DOHH2 (cell line): ENCODE results near the gene LRPAP1.

Experiments
- H3F3A ChIP-seq: fragments of 200-600 bp; sonication (generic), shearing (Covaris generic); 2 replicates; pipeline ENCODE4 v1.6.0; 2016; ENCODE audit warnings: antibody characterized with exemption, mild to moderate bottlenecking; ENCODE audit not compliant: control insufficient read depth, insufficient read depth
- H3K27ac ChIP-seq: fragments of 200-600 bp; sonication (generic); 2 replicates; pipeline ENCODE4 v1.5.1; 2014; ENCODE audit warnings: low read depth, mild to moderate bottlenecking, low read length, moderate library complexity
- H3K27me3 ChIP-seq: fragments of 200-600 bp; sonication (generic); 2 replicates; pipeline ENCODE4 v1.6.1; 2014; ENCODE audit warnings: mild to moderate bottlenecking, low read length, mixed read lengths; ENCODE audit not compliant: control insufficient read depth
- H3K36me3 ChIP-seq: fragments of 200-600 bp; sonication (generic); 2 replicates; pipeline ENCODE4 v1.6.1; 2014; ENCODE audit warnings: mild to moderate bottlenecking, low read length, moderate library complexity, mixed read lengths; ENCODE audit not compliant: control insufficient read depth
- H3K4me1 ChIP-seq: fragments of 200-600 bp; sonication (generic); 2 replicates; pipeline ENCODE4 v1.6.1; 2014; ENCODE audit warnings: mild to moderate bottlenecking, low read length, mixed read lengths; ENCODE audit not compliant: control insufficient read depth
- H3K4me2 ChIP-seq: fragments of 200-600 bp; sonication (generic); 2 replicates; pipeline ENCODE4 v1.6.0; 2014; ENCODE audit warnings: mild to moderate bottlenecking, low read length, moderate library complexity
- H3K4me3 ChIP-seq: fragments of 200-600 bp; sonication (generic); 2 replicates; pipeline ENCODE4 v1.5.1; 2014; ENCODE audit warnings: mild to moderate bottlenecking, low read length, mixed read lengths
- H3K79me2 ChIP-seq: fragments of 200-600 bp; sonication (generic); 2 replicates; pipeline ENCODE4 v1.6.1; 2014; ENCODE audit warnings: mild to moderate bottlenecking, low read length, mixed read lengths; ENCODE audit not compliant: control insufficient read depth
- H3K9me2 ChIP-seq: fragments of 200-600 bp; sonication (generic); replicated peaks from 2 replicates; pipeline ENCODE4 v1.6.1; 2014; ENCODE audit warnings: mild to moderate bottlenecking, low read length, mixed read lengths; ENCODE audit not compliant: control insufficient read depth
- H3K9me3 ChIP-seq: fragments of 200-600 bp; sonication (generic); 2 replicates; pipeline ENCODE4 v1.6.1; 2014; ENCODE audit warnings: antibody characterized with exemption, low read length, mixed read lengths; ENCODE audit not compliant: control insufficient read depth, insufficient read depth
- H4K20me1 ChIP-seq: fragments of 200-600 bp; sonication (generic); 2 replicates; pipeline ENCODE4 v1.6.0; 2014; ENCODE audit warnings: low read depth, mild to moderate bottlenecking, antibody characterized with exemption, low read length, moderate library complexity; ENCODE audit not compliant: control insufficient read depth, insufficient read depth
- CTCF ChIP-seq: fragments of 200-600 bp; sonication (generic); IDR thresholded peaks from one replicate; pipeline ENCODE4 v1.5.1; 2014; ENCODE audit warnings: antibody characterized with exemption, mild to moderate bottlenecking, low read depth, low read length; ENCODE audit not compliant: poor library complexity, severe bottlenecking
- EZH2phosphoT487 ChIP-seq: fragments of 200-600 bp; sonication (generic); IDR thresholded peaks from 2 replicates; pipeline ENCODE4 v1.6.1; 2017; ENCODE audit warnings: borderline replicate concordance, mild to moderate bottlenecking, antibody characterized with exemption, low read length, moderate library complexity, mixed read lengths

LRPAP1 gene

DNA sequence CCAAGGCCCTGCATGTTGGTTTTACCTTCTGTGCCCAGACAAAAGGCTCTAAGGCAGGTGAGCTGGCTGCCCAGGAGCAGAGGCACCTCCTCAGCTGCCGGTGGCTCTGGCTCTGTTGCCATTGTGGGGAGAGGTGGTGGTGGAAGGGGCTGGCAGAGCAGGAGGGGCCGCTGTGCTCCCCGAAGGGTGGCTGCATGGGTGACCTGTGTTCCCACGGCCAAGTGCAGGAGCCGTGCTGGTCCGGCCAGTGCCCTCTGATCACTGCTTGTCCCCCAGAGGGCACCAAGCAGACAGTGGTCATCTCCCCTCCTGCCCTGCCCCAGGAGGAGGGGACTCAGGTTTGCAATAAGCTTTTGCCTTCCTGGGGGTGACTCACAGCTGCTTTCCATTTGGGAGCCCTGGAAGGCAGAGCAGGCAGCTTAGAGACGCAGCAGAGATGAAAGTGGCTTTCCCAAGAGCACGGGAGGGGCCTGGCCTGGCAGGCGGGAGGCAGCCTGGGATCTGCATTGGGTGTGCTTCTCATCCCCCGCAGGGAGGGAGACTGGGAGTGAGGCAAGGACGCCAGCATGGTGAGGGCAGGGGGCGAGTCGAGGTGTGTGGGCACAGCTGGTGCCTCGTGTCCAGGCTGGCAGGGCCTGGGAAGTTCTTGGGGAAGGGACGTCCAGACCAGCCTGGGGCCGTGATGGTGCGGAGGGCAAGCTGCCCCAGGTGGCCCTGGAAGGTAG, 40.4 kb downstream of the LRPAP1 start:
- TF ChIP-seq CTCF, result no peak
- no peak for TF ChIP-seq EZH2phosphoT487
- peaks cover 12% of the 10 kb centered on the region; the same call in 1 of the 2 replicates for H3K27me3 ChIP-seq
- H4K20me1 ChIP-seq, result no peaks in the 10 kb centered on the region
- H3K4me3 ChIP-seq, result no peak overlapping the region
- H3K36me3 ChIP-seq, result no peaks in the 10 kb centered on the region
- no peaks in the 10 kb centered on the region for H3K9me3 ChIP-seq
- H3K27ac ChIP-seq, result no peak overlapping the region
- H3K9me2 ChIP-seq, result no peaks in the 10 kb centered on the region
- H3K79me2 ChIP-seq, result no peaks in the 10 kb centered on the region
- peaks cover 4% of the 10 kb centered on the region for H3K4me1 ChIP-seq
- no peak overlapping the region for H3K4me2 ChIP-seq
- no peaks in the 10 kb centered on the region for H3F3A ChIP-seq

GRCh38 chr4:3489451-3489962, 42.7 kb downstream of the LRPAP1 start:
- Histone ChIP-seq H3K4me3 (no peak overlapping the region), H3K27ac (no peak overlapping the region), H3K36me3 (no peaks in the 10 kb centered on the region), H3K79me2 (no peaks in the 10 kb centered on the region), H3K9me2 (no peaks in the 10 kb centered on the region), H3K27me3 (peaks cover 35% of the 10 kb centered on the region), H3K4me2 (no peak overlapping the region), H3K9me3 (no peaks in the 10 kb centered on the region), H4K20me1 (no peaks in the 10 kb centered on the region), H3K4me1 (peaks cover 28% of the 10 kb centered on the region), H3F3A (no peaks in the 10 kb centered on the region)
- TF ChIP-seq EZH2phosphoT487, result no peak
- TF ChIP-seq CTCF, result no peak

DNA sequence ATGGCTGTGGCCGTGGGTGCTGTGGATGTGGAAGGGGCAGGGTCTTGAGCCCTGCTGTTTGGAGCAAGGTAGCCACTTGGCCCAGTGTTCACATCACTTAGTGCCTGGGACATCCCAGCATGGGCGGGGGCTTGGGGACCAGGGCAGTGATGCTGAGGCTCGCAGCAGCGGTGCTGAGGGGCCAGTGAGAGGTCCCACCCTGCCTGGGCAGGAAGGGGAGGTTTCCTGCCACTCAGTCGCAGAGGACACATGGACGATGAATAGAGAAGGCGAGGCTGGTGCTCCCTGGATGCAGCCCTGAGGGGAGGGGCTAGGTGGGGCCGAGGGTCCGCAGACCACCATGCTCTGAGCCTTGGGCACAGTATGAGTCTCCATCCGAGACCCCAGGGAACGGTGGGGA, 43.4 kb downstream of the LRPAP1 start:
- Histone ChIP-seq H3K9me2 (no peaks in the 10 kb centered on the region), H3K4me1 (peaks cover 34% of the 10 kb centered on the region), H3K36me3 (no peaks in the 10 kb centered on the region), H3K9me3 (no peaks in the 10 kb centered on the region), H3F3A (no peaks in the 10 kb centered on the region), H3K27ac (no peak overlapping the region), H3K4me3 (no peak overlapping the region), H3K4me2 (no peak overlapping the region), H3K27me3 (peaks cover 42% of the 10 kb centered on the region), H3K79me2 (no peaks in the 10 kb centered on the region), H4K20me1 (no peaks in the 10 kb centered on the region)
- no peak for TF ChIP-seq EZH2phosphoT487
- TF ChIP-seq CTCF, result no peak
